RPMI7951 (cell line): Measurements from ENCODE around the gene LETM1. TPM values are rescaled to one million over a fixed set of nuclear protein-coding genes. Genes with fewer than 3 reads are reported as not detected.

Experiments used
- DNase-seq: peaks from one replicate; pipeline ENCODE4 v3.0.0-alpha.2; 2012; ENCODE audit warnings: low read depth
- total RNA-seq: library from RNA; depleted of rRNA; stranded (reverse); fragments of >200 nt; shearing (Covaris generic); gene quantifications from 2 replicates; pipeline ENCODE4 v1.2.3, GENCODE V29; 2014

LETM1 gene
- total RNA-seq, 1 experiment from 2014 or later: 14.9 TPM

- no peak for DNase-seq
Measured at GRCh38 chr4:1807332-1807777, 48.6 kb downstream of the LETM1 start.

- DNase-seq: no peak
Measured at GRCh38 chr4:1806596-1807331, 49.2 kb downstream of the LETM1 start.

- no peak for DNase-seq
Measured at GRCh38 chr4:1806223-1806564, 49.8 kb downstream of the LETM1 start.

- DNase-seq: no peak
Measured at GRCh38 chr4:1805493-1806222, 50.3 kb downstream of the LETM1 start.

- no peak for DNase-seq
Measured at GRCh38 chr4:1804638-1805492, 51.1 kb downstream of the LETM1 start.

- no peak for DNase-seq
Measured at GRCh38 chr4:1803523-1804423, 52.2 kb downstream of the LETM1 start.

GRCh38 chr4:1802720-1803522, 53.0 kb downstream of the LETM1 start:
- no peak for DNase-seq

- peak; percentile 24 for DNase-seq
Measured at GRCh38 chr4:1802151-1802715, 53.7 kb downstream of the LETM1 start.

- no peak for DNase-seq
Measured at GRCh38 chr4:1801286-1801958, 54.5 kb downstream of the LETM1 start.

- DNase-seq: no peak
Measured at GRCh38 chr4:1800805-1801204, 55.2 kb downstream of the LETM1 start.

GRCh38 chr4:1799387-1800375, 56.3 kb downstream of the LETM1 start:
- DNase-seq: no peak

- DNase-seq: no peak
Measured at GRCh38 chr4:1798580-1799386, 57.2 kb downstream of the LETM1 start.

- no peak for DNase-seq
Measured at GRCh38 chr4:1797861-1798579, 57.9 kb downstream of the LETM1 start.

GRCh38 chr4:1797298-1797860, 58.6 kb downstream of the LETM1 start:
- no peak for DNase-seq

- no peak for DNase-seq
Measured at GRCh38 chr4:1796486-1797204, 59.3 kb downstream of the LETM1 start.
